Activated T-cell treated with anti-CD3 and anti-CD28 coated beads for 1 hour (primary cell): ENCODE measurements around the gene NTM.

ENCODE experiments used
- DNase-seq: peaks from one replicate; pipeline ENCODE4 v3.0.0-alpha.2; 2020; ENCODE audit warnings: low read depth

Gene NTM

DNA sequence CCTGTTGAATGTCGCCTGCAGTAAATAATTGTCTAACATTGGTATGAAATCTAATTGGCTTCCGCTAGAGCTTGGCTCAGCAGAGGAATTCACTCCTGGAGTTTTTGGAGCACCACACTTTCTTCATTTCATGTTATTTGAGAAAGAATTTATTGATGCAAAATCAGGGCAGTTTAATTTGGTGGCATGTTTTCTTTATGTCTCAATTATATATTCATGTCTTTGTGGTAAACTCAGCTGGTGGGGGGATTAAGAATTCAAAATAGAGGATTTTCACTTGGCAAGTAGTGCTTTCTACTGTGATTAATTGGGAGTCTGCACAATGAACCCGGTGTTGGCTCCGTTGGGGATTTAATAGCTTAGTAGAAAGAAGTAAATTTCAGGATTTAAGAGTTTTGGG is 784.4 kb downstream of the NTM start:
- DNase-seq = no peak

DNA sequence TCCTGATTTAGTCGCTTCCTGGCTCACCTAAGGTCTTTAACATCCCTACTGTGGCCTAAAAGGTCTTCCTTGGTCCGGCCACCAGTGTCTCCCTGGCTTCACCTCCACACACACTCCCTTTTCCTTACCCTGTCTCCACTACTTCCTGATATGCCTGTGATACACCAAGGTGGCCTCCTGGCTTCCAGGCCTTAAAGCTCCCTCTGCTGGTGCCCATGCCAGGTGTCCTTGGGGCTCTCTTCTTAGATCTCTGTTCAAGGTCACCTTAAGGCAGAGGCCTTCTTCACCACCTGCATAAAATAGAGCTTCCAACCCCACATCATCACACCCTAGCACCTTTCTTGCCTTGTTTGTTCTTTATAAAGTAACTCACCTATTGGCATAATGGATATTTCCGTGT is 787.7 kb downstream of the NTM start:
- no peak for DNase-seq

DNA sequence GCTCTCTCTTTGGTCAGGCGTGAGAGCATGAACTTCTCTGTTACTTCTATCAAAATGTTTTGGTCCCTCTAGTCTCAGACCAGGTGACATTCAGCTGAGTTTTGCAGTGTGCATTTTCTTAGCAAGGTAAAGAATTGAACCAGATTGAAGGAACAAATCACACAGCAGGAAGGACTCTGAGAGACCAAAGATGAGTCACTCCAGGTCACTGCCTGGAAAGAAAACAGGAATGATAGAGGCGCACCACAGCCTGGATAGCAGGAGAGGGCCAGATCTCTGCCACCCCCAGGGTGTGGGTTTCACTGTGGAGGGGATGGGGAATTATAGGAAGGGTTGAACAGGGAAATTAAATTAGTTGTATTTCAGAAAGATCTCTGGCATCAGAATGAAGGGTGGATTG is 788.3 kb downstream of the NTM start:
- no peak for DNase-seq

DNA sequence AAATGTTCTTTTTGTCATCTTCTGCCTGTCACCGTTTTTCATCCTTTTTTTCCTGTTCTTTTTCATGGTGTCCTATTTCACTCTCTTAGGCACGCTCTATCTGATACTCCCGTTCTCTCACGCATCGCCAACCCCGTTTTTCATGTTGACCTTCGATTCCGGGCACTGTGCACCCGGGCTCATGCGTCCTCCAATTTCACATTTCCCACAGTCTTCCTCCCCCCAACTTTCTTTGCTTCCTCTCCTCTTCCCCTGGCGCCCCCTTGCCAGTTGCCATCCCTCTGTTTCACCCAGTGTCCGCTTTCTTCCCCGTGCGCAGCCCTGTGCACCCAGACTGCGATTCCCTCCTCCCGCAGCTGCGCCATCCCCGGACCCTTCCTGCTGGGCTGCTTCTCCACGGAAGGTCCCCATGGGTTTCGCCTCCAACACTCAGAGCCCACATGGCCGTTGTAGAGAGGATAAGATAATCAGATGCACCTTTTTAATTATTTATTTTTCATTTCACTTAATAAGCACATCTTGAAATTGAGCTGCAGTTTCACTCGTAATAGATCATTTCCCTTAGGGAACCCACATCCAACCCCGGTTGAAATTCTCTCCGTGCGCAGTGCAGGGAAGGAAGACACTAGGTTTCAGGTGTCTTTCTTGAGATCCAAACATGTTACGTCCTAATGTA is 791.1 kb downstream of the NTM start:
- no peak for DNase-seq

DNA sequence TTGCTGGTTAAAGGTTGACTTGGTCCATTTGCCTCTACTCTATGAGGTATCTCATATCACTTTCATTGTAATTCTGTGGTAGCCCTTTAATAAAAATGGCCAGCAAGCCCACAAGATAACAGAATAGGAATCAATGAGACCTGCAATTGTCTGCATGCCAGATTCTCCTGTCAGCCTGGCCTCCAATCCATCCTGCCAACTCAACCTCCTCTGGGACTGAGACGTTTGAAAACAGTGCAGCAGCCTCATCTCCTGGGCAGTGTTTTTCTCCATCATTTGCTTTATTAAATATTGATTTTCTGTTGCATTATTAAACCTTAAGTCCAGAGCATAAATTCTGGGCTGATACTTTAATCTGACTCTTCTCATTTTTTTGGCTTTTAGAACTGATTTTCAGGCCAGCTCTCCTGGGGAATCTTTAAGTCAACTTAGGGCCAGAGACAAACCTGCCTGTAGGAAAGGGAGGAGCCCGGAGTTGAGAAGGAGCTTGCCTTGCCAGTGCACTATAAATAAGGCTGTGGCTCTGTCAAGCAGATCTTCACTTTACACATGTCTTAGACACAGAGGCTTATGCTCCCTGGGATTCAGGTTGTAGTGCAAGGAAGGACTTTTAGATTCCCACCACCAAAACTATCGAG is 798.0 kb downstream of the NTM start:
- DNase-seq = no peak

DNA sequence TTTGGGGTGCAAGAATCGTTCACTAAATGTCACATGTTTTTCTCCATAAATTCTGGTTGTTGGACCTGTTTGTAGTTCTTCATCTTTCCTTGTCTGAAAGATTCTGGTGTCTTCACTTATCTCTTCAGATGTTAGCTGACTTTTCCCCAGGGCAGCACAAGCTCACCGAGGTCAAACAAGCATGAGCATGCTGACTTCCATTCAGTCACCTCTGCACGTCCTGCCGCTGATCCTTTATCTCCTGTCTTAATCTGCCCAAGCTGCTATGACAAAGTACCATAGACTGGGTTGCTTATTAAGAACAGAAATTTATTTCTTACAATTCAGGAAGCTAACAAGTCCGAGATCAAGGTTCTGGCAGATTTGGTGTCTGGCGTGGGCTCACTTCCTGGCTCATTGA is 800.6 kb downstream of the NTM start:
- no peak for DNase-seq

DNA sequence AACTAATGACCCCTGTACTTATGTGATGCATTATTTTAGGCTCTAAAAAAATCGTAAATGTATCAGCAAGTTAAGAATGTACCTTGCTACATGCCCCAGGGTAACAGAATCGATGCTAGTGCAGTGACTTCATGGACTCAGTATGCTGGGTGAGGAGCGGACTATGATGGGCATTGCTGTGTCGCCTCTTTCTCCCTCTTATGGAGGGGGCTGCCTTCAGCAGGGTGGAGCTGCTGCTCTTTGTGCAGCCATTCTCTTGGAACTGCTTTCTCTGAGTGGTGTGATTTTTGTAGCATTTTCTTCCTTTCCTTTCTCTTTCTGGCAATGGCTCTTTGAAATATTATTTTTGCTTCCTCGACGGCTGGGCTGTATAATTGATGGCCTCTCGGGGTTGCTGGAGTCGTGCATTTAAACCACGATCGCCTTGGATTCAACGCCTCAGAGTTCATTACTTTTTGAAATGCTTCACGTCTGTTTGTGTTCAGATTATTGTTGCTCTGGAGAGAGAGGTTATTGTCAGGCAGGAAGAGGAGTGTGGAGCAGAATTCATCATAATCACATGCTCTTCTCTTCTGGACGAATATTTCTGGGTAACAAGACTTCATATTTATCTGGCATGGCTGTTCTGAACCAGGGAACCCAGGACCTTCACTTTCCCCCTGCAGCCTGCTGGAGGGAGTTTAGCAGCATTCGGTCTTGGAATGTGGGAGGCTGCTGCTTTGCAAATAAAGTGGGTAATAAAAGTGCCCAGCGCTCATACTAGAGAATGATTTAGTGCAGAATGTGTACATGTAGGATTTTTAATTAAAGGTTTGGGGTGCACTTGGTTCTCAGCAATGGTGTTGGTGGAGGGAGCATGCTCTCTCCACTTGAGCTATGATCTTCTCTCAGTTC is 804.2 kb downstream of the NTM start:
- DNase-seq = no peak

DNA sequence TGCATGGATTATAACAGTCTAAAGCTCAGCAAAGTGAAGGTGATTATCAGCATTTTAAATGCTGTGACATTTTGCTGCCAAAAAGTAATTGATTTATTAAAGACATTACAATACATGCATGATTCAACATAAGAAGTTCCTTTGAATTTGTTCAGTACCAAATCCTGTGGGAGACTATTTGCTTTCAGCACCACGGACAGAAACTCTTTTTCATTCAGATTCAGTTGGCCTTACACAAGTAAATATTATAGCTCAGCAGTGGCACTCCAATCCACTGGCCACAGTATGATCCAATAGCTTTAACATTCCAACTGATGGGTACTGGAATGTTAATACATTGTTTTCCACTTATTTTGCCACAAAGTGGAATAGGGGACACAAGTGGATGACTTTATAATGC is 806.7 kb downstream of the NTM start:
- no peak for DNase-seq

DNA sequence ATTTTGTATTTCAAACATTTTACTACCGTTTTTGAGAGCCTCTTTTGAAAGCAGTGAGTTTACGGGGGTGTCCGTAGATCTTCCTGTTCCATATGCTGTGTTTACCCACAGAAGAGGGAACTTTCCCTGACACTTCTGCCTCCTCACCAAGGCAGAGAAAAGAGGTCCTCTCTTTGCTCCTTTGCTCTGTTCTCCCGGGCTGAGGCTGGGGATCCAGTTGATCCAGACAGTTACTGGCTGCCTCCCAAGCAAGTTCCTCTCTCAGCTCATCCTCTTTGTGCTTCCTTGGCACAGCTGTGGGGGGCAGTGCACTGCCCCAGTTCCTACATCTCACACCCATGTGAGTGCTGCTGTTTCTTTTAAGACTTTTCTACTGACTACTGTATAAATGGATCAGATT is 813.7 kb downstream of the NTM start:
- DNase-seq = no peak

DNA sequence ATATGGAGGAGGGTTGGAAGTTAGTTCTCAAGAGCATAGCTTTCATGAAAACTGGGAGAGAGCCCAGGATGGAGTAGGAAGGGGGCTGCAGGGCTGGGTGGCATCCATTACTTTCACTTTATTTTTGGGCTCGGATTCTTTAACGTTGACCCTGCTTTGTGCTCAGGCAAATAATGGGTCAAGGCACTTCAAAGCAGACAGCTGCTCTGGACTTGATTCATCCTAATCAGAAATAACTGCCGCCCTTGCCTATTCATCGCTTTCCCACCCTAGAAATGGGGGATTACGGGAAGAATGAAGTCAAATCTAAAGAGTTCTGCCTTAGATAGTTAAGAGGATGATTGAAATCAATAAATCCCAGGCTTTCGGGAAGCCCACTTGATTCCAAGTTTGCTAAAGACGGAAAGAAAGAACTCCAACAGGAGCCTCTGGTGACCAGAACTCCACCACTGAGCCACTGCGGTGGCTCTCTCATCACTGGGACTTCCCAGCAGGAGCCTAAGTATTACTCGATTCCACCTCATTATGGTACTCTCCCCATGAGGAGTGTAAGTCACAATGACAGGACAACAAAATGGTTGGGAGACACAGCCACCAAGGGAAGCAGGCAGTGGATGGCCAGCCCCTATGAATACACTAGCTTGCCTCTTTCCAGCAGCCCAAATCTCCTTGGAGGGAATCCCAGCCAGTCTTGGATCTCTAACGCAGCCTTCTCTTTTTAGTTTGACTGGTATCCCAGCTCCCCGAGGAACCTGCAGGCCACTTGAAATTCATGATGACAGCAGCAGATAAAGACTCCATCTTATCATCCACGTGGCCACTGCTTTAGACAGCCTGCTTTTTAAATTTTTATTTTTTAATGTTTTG is 815.5 kb downstream of the NTM start:
- no peak for DNase-seq

DNA sequence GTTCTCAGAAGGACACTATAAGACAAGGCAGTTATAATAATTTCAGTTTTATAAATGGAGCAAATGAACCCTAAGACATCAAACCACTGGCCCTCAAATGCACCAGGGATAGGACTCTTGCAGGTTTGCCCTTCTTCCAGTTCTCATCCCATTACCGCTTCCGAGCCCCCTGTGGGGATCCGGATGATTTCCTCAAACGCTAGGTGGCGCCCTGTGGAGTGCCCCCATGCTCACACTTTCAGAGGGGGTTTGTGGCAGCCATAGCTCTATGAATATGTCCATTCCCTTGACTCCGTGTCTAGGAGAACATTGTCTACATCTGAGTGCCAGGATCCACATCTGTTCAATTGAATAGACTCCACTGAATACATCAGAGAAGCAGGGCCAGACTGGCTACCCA is 816.3 kb downstream of the NTM start:
- no peak for DNase-seq

DNA sequence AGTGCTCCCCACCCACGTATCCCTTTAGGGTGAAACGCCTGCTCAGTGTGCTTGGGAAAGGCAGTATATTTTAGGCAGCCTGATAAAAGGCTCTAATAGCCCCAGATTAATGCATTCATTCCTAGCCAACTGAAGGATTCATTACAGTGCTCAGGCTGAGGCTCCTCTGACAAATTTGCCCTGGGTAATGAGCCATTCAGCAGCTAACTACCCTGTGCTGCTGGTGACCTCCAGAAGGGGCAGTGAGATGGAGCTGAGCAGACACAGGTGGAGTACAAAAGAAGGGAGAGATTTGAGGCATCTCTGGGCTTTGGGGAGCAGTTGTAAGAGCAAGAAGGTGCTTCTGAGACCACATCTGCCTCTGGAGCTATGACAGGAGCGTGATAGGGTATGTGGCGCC is 817.0 kb downstream of the NTM start:
- DNase-seq = no peak

DNA sequence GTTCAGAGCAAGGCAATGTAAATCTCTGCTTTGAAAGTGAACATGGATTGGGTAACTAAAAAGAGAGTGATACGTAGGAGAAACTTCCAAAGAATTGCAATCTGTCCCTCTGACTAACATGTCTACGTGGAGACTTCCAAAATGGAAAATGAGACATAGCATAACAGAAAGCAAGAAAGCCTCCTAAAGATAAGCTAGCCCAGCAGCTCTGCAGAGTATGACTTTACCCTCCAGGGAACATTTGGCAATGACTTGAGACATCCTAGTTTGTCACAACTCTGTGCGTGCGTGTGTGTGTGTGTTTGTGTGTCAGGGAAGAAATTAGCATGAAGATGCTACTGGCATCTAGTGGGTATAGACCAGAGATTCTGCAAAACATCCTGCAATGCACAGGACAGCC is 817.4 kb downstream of the NTM start:
- no peak for DNase-seq

DNA sequence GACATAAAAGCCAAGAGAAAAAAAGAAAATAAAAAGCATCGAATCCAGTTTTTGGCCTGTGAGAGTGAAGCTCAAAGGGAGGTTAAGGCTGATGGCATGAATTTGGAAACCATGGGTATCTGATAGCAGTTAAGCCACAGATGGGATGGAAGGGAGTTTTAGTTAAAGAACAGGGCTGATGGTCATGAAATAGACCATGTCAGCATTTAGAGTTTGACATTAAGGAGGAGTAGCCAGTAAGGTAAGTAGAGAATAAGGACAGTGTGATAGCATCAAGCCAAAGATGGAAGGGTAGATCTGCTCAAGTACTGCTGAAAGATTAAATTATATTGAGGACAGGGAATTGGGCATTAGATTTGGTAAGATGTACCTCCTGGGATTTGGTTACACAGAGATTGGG is 826.5 kb downstream of the NTM start:
- DNase-seq = no peak

DNA sequence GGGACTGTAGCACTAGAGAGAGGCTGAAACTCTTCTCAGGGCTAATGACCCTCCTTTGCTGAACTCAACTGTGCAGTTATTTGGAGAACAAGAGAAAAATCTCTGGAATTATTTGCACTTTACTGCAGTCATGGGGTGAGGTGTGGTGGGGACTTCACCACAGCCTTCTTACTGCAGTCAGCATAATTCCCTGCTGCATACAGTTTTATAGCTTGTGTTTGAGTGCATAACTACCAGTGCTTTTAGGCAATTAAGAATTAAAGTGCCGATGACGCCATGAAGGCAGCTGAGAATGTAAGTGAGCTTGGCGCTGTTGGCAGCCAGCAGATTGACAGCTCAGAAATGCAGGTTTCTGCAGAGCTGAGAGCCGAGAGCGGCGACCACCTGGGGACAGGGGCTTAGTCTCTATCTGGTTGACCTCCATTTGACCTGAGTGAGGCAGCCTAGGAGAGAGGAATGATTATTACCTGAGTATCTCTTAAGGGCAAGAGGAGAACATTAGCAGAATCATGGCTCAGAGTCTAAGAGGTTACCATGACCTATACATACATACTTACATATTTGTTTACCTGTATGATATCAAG is 830.0 kb downstream of the NTM start:
- DNase-seq = no peak

DNA sequence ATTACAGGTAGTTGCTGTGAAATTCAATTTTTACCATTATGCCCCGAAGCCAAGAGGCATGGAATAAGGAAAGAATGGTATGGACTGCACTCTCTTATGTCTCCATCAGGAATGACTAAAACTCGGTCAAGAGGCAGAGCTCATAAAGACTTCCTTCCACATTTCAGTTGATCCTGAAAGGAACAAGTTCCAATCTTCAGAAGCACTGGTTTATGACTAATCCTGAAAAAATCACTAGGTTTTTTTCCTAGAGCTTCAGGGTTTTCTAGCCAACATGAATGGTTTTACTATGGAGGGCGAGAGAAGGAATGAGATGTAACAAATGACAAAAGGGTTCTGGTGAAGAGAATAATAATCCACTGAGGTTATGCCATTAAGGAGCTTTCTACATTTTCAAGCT is 832.2 kb downstream of the NTM start:
- DNase-seq = no peak

DNA sequence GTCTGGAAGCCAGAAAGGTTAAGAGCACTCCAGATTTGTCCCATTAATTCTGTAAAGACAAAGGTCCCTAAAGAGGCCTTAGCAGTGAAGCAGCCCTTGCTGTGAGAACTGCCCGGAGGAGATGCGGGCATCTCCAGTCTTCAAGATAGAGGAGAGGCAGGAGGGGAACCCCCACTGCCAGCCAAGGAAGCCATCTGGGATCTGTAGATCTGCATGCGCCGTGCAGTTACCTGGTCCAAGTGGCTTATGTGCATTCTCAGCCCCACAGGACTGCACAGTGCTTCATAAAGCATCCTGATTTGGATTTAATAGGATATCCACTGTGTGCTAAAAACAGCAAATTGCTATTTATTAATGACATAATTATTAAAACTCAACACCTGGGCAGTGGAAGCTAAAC is 834.6 kb downstream of the NTM start:
- DNase-seq = no peak

DNA sequence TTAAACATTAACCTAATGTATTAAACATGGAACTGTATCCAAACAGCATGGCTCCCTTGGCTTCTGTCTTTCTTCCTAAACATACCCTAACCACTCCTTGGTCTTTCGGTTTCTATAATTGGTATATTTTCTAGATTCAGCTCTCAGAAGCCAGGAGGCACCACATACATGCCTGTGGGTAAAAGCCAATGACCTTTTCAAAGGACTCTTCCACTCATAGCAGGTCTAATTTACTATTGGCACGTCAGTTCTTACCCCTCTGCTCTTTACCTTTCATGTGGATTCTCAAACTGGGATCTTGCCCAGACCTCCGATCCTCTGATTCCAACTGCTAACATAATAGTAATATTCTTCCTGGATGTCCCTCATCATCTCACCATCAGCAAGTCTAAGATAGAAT is 835.1 kb downstream of the NTM start:
- DNase-seq = no peak

DNA sequence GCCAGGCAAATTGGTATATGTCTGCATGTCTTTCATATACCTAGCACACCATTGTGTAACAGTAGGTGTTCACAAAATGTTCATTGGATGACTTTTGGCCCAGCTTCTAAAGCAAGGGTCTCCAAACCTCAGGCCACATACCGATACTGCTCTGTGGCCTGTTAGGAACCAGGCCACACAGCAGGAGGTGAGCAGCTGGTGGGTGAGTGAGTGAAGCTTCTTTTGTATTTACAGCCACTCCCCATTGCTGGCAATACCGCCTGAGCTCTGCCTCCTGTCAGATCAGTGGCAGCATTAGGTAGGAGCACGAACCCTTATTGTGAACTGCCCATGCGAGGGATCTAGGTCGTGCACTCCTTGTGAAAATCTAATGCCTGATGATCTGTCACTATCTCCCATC is 836.6 kb downstream of the NTM start:
- DNase-seq = no peak

DNA sequence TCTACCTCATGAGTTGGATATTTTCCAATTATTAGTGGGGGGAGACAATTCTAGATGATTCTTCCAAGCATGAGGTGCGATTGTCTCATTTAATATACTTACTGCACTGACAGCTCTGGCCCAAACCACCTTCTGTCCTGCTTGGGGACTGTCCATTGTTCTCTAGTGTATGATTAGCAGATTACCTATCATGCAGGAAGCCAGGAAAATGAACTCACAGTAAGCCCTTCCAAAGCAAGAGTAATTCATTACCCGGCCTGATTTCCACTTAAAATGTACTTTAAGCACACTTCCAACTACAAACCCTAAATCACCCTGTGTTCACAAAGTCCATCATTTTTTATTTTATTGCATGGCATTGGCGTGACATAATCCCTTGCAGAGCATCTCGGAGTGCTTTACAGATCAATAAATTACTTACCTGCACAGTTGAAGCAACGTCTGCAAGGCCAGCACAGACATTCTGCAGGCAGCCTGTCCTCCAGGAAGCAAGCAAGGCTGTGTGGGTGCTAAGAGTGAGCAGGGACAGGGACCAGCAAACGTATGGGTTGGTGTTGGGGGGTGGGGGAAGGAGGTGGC is 838.2 kb downstream of the NTM start:
- no peak for DNase-seq

DNA sequence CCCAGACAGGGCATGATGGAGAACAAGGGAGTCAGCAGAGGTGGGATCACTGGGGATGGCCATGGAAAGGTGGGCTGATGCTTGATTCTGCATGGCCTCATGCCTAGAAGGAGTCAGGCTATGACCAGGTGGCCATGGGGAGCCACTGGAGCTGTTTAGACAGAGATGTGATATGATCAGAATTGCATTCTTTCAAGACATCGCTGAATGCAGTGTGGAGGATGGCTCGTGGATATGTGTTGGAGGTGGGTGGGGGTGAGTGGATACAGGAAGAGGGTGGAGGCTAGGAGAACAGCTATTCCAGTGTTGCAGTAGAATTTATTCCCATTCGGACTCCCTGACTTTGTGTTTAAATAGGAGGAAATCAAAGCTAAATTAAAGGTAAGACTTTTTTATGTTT is 841.1 kb downstream of the NTM start:
- no peak for DNase-seq

DNA sequence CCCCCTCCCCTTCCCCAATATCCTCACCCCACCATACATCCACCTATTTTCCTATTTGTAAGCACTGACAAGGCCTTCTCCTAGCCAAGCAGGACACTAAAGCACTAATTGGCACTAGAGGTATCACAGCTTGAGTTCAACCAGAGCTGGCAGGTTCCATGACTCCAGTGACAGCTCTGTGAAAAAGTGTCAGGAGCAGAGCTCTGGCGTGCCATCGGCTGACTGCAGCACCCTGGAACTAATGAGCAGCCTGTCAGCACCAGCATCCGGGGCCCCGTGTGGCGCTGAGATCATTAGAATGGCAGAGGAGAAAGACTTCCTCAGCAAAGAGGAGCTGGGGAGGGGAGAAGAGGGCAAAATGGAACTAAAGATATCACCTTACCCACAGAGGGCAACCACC is 847.4 kb downstream of the NTM start:
- DNase-seq = no peak
